IMR-90 (cell line): Measurements from ENCODE around the gene OCSTAMP. TPM values are rescaled to one million over a fixed set of nuclear protein-coding genes. Genes with fewer than 3 reads are reported as not detected.

Experiments
- ATAC-seq: fragments of 200-7000 bp; cut with Tn5 transposase; 2 replicates; pipeline ENCODE4 v1.9.1; 2020; ENCODE audit warnings: low read depth, mild to moderate bottlenecking, moderate library complexity
- BruUV-seq: library from RNA; stranded (reverse); fragments of 400-500 nt; replicated peaks from 2 replicates; lab custom pipeline; 2021; lab: Mats Ljungman, UMichigan
- CTCF ChIA-PET: fragments of 300-600 bp; formaldehyde crosslinking; extraction: SDS; loops from one replicate; lab custom pipeline; 2021; ENCODE audit warnings: antibody characterized with exemption; lab: Yijun Ruan, JAX
- POLR2A ChIA-PET: fragments of 300-600 bp; sonication (Branson Sonifier 250); formaldehyde crosslinking; loops from one replicate; lab custom pipeline; 2022; ENCODE audit warnings: antibody characterized with exemption; ENCODE audit not compliant: unreplicated experiment; lab: Charles Lee
- DNase-seq: peaks from one replicate; pipeline ENCODE4 v3.0.0; 2013
- H2AFZ ChIP-seq: replicated peaks from 2 replicates; pipeline ENCODE3; 2013; ENCODE audit warnings: low read length, mild to moderate bottlenecking; ENCODE audit not compliant: poor library complexity
- H2AK5ac ChIP-seq: 2 replicates; pipeline ENCODE4 v1.6.1; 2013; ENCODE audit warnings: low read depth, low read length, inconsistent platforms
- H2AK9ac ChIP-seq: replicated peaks from 2 replicates; pipeline ENCODE3; 2013; ENCODE audit warnings: mild to moderate bottlenecking, low read depth, low read length, moderate library complexity; ENCODE audit not compliant: poor library complexity
- H2BK120ac ChIP-seq: 2 replicates; pipeline ENCODE4 v1.6.1; 2013; ENCODE audit warnings: low read depth, low read length, inconsistent platforms
- H2BK15ac ChIP-seq: 3 replicates; pipeline ENCODE4 v1.6.1; 2013; ENCODE audit warnings: low read depth, low read length, inconsistent platforms
- H2BK20ac ChIP-seq: 2 replicates; pipeline ENCODE4 v1.6.1; 2013; ENCODE audit warnings: low read depth, mild to moderate bottlenecking, inconsistent platforms, low read length, moderate library complexity
- H2BK5ac ChIP-seq: 2 replicates; pipeline ENCODE4 v1.6.1; 2013; ENCODE audit warnings: mild to moderate bottlenecking, low read depth, low read length, inconsistent platforms; ENCODE audit not compliant: poor library complexity, severe bottlenecking
- H3K14ac ChIP-seq: replicated peaks from 2 replicates; pipeline ENCODE4 v1.6.1; 2013; ENCODE audit warnings: low read depth, low read length, inconsistent platforms
- H3K18ac ChIP-seq: 2 replicates; pipeline ENCODE4 v1.6.1; 2013; ENCODE audit warnings: low read depth, low read length, control low read depth
- H3K23ac ChIP-seq: 2 replicates; pipeline ENCODE4 v1.6.1; 2013; ENCODE audit warnings: low read depth, low read length, inconsistent platforms
- H3K27ac ChIP-seq: 2 replicates; pipeline ENCODE4 v1.5.1; 2013; ENCODE audit warnings: mild to moderate bottlenecking, control low read depth, low read length; ENCODE audit not compliant: insufficient read depth
- H3K27me3 ChIP-seq: 2 replicates; pipeline ENCODE4 v1.6.1; 2013; ENCODE audit warnings: low read length; ENCODE audit not compliant: control insufficient read depth, insufficient read depth
- H3K36me3 ChIP-seq: 2 replicates; pipeline ENCODE4 v1.6.1; 2013; ENCODE audit warnings: low read length, mixed read lengths; ENCODE audit not compliant: control insufficient read depth, insufficient read depth
- H3K4ac ChIP-seq: 2 replicates; pipeline ENCODE4 v1.6.1; 2013; ENCODE audit warnings: low read depth, low read length, inconsistent platforms
- H3K4me1 ChIP-seq: 2 replicates; pipeline ENCODE4 v1.6.1; 2013; ENCODE audit warnings: low read length, mixed read lengths; ENCODE audit not compliant: control insufficient read depth, insufficient read depth
- H3K4me2 ChIP-seq: 2 replicates; pipeline ENCODE4 v1.6.1; 2013; ENCODE audit warnings: low read depth, mild to moderate bottlenecking, control low read depth, low read length, moderate library complexity
- H3K4me3 ChIP-seq: 2 replicates; pipeline ENCODE4 v1.5.1; 2013; ENCODE audit warnings: low read depth, mild to moderate bottlenecking, control low read depth, low read length, moderate library complexity; ENCODE audit not compliant: insufficient read depth
- H3K56ac ChIP-seq: 2 replicates; pipeline ENCODE4 v1.6.1; 2013; ENCODE audit warnings: low read length, inconsistent platforms; ENCODE audit not compliant: insufficient read depth; ENCODE audit errors: extremely low read depth
- H3K79me1 ChIP-seq, 2 experiments: 2 replicates each; pipeline ENCODE4 v1.6.1; 2013; ENCODE audit warnings: low read length in 2 of 2, inconsistent platforms in 1 of 2, low read depth in 1 of 2
- H3K9ac ChIP-seq: 2 replicates; pipeline ENCODE4 v1.6.1; 2013; ENCODE audit warnings: low read depth, low read length, control low read depth
- H3K9me1 ChIP-seq: 2 replicates; pipeline ENCODE4 v1.6.1; 2013; ENCODE audit warnings: low read length, inconsistent platforms; ENCODE audit not compliant: insufficient read depth
- H3K9me3 ChIP-seq: 2 replicates; pipeline ENCODE4 v1.6.1; 2013; ENCODE audit warnings: low read length; ENCODE audit not compliant: control insufficient read depth, insufficient read depth
- H4K20me1 ChIP-seq: 2 replicates; pipeline ENCODE4 v1.6.1; 2013; ENCODE audit warnings: low read length, inconsistent platforms; ENCODE audit not compliant: insufficient read depth
- H4K5ac ChIP-seq: 2 replicates; pipeline ENCODE4 v1.6.1; 2013; ENCODE audit warnings: mild to moderate bottlenecking, low read depth, low read length, control low read depth
- H4K8ac ChIP-seq, 2 experiments: 2 replicates each; pipeline ENCODE4 v1.6.1; 2013; ENCODE audit warnings: low read depth in 2 of 2, low read length in 2 of 2, control low read depth in 1 of 2, inconsistent platforms in 1 of 2
- H4K91ac ChIP-seq: 2 replicates; pipeline ENCODE4 v1.6.1; 2013; ENCODE audit warnings: low read depth, low read length, inconsistent platforms; ENCODE audit not compliant: insufficient read depth
- BHLHE40 ChIP-seq: fragments of 150-350 bp; IDR thresholded peaks from 2 replicates; pipeline ENCODE4 v1.6.1; 2016; ENCODE audit warnings: mild to moderate bottlenecking, low read depth, low read length
- CEBPB ChIP-seq: IDR thresholded peaks from 2 replicates; pipeline ENCODE4 v1.6.1; 2012; ENCODE audit warnings: low read depth, low read length, improper control_type of control experiment
- CHD1 ChIP-seq: IDR thresholded peaks from 2 replicates; pipeline ENCODE4 v1.6.1; 2012; ENCODE audit warnings: low read depth, low read length, improper control_type of control experiment
- ELK1 ChIP-seq: fragments of 150-350 bp; IDR thresholded peaks from 2 replicates; pipeline ENCODE4 v1.6.1; 2016; ENCODE audit warnings: low read depth, mild to moderate bottlenecking, low read length, moderate library complexity, borderline replicate concordance
- MAFK ChIP-seq: IDR thresholded peaks from 2 replicates; pipeline ENCODE4 v1.6.1; 2012; ENCODE audit warnings: low read depth, low read length, improper control_type of control experiment
- MAZ ChIP-seq: IDR thresholded peaks from 2 replicates; pipeline ENCODE4 v1.6.1; 2012; ENCODE audit warnings: low read depth, mild to moderate bottlenecking, low read length, improper control_type of control experiment, moderate library complexity, borderline replicate concordance
- NFE2L2 ChIP-seq: fragments of 150-350 bp; IDR thresholded peaks from 2 replicates; pipeline ENCODE4 v1.6.1; 2016; ENCODE audit warnings: low read depth, mild to moderate bottlenecking, low read length
- POLR2A ChIP-seq: IDR thresholded peaks from 2 replicates; pipeline ENCODE4 v1.6.1; 2012; ENCODE audit warnings: mild to moderate bottlenecking, low read depth, low read length
- RCOR1 ChIP-seq: IDR thresholded peaks from 2 replicates; pipeline ENCODE4 v1.6.1; 2012; ENCODE audit warnings: mild to moderate bottlenecking, low read length, improper control_type of control experiment; ENCODE audit not compliant: insufficient replicate concordance
- RFX5 ChIP-seq: IDR thresholded peaks from 2 replicates; pipeline ENCODE4 v1.8.0; 2012; ENCODE audit warnings: low read depth, mild to moderate bottlenecking, low read length, moderate library complexity
- WGBS, 2 experiments: methylation state at CpG; one replicate each; pipeline versions ENCODE4 v1.1.5 to v1.1.7; 2013; ENCODE audit warnings: missing lambda C conversion rate in 2 of 2; ENCODE audit not compliant: insufficient read length in 1 of 2; ENCODE audit errors: extremely low coverage in 2 of 2; 5-methylcytosine and 5-hydroxymethylcytosine counted together
- dilution Hi-C: fragments of 300-500 bp; cut with HindIII; formaldehyde crosslinking; loops from one replicate; pipeline ENCODE4 v1.14.3; 2018; ENCODE audit warnings: low sequenced_read_pairs; ENCODE audit not compliant: unreplicated experiment
- in situ Hi-C: fragments of 300-500 bp; cut with MboI; formaldehyde crosslinking; loops from 3 replicates; pipeline ENCODE4 v1.14.3; 2019; ENCODE audit warnings: low sequenced_read_pairs, inconsistent platforms, mixed read lengths
- intact Hi-C: fragments of 100-400 bp; cut with micrococcal nuclease; formaldehyde crosslinking; loops from 2 replicates; pipeline ENCODE4 v1.10.0; 2022
- polyA plus RNA-seq, 3 experiments: library from polyadenylated mRNA; depleted of rRNA; stranded (reverse); fragments of >200 nt; gene quantifications; 2 replicates each; pipeline ENCODE4 v1.2.3, GENCODE V29; 2012; ENCODE audit warnings: low replicate concordance in 1 of 3
- total RNA-seq: library from RNA; depleted of rRNA; stranded (reverse); fragments of >200 nt; gene quantifications from 2 replicates; pipeline ENCODE4 v1.2.3, GENCODE V29; 2012

OCSTAMP gene
- total and polyA plus RNA-seq, 2 of the 4 experiments (the other 2 are of a cell fraction): not detected

- no peaks in the 10 kb centered on the region for H3K27me3 ChIP-seq
- H2AK5ac ChIP-seq: no peak overlapping the region
- no peak overlapping the region for H3K23ac ChIP-seq
- H3K79me1 ChIP-seq: no peaks in the 10 kb centered on the region
- no peak overlapping the region for H3K4me2 ChIP-seq
- CTCF ChIA-PET: no interaction called here
- intact Hi-C loops: no loop called here
- peaks cover 27% of the 10 kb centered on the region for H3K9me3 ChIP-seq
- H2BK5ac ChIP-seq: no peak overlapping the region
- in situ Hi-C loops: no loop called here
- H3K9ac ChIP-seq: no peak overlapping the region
- H4K8ac ChIP-seq: no peak overlapping the region
- no peaks in the 10 kb centered on the region for H3K9me1 ChIP-seq
- DNase-seq: no peak
- POLR2A ChIA-PET: no interaction called here
- no peak overlapping the region for H2BK120ac ChIP-seq
- BruUV-seq: no TSS peak
- H4K5ac ChIP-seq: no peak overlapping the region
- no peak overlapping the region for H2BK15ac ChIP-seq
- 0 out of 2 replicates have a peak, but pooled peaks cover 2% of the 10 kb centered on the region for H3K36me3 ChIP-seq
- no peaks in the 10 kb centered on the region for H4K20me1 ChIP-seq
- ATAC-seq: no peak
- TF ChIP-seq RCOR1 (no peak), CHD1 (no peak), BHLHE40 (no peak), ELK1 (no peak), MAFK (no peak), NFE2L2 (no peak), RFX5 (no peak), POLR2A (no peak), MAZ (no peak), CEBPB (no peak)
- dilution Hi-C loops: no loop called here
- H3K18ac ChIP-seq: no peak overlapping the region
- no peak overlapping the region for H3K4ac ChIP-seq
- H3K14ac ChIP-seq: no peak overlapping the region
- WGBS, 2 experiments: no CpG with 5 or more reads among the region's 6 CpGs
- no peak overlapping the region for H4K91ac ChIP-seq
- H2BK20ac ChIP-seq: no peak overlapping the region
- no peak overlapping the region for H2AK9ac ChIP-seq
- H3K4me1 ChIP-seq: no peaks in the 10 kb centered on the region
- no peak overlapping the region for H3K27ac ChIP-seq
- H3K4me3 ChIP-seq: no peak overlapping the region
- H3K56ac ChIP-seq: no peak overlapping the region
- no peak overlapping the region for H2AFZ ChIP-seq
Measured at GRCh38 chr20:46501961-46502360, 48.5 kb downstream of the OCSTAMP start.
